HG03175 (cell line): ENCODE measurements around the gene ONECUT2.

Source experiments
- ATAC-seq: cut with Tn5 transposase; IDR thresholded peaks from one replicate; pipeline ENCODE4 v1.9.1; 2021; ENCODE audit warnings: mild to moderate bottlenecking, moderate library complexity; ENCODE audit not compliant: unreplicated experiment

ONECUT2 gene

DNA sequence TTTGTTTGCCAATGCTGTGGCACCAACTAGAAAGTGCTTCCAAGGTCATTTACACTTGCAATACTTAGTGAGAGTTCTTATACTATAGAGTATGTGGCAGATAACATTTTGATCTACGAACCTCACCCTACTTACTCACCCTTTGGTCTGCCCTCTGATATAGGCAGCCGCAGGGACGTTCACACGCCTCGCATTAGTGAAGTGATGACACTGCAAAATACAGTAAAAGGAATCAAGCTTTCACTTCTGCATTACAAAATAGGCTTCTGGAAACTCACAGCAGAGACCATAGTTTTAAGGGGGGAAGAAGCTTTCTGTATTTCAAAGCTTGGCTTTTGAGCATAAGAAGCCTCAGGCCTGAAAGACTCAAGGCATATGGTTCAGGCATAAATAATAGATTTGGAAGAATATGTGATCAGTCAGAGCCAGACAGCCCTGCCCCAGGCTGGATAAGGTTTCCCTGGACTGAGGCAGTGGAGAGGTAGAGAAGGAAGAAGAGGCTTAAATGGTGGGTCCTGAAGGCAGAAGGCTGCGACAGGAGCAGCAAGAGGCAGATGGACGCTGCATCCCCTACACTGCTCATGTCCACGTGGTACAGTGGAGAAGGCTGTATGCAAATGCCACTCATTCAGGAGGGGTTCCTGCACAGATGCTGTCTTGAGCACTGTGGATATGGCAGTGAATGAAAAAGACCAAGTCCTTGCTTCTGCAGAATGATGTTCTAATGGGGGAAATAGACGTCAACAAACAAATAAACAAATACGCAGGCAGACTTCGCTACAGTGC, 88.2 kb downstream of the ONECUT2 start:
- peak; percentile 77 for ATAC-seq

DNA sequence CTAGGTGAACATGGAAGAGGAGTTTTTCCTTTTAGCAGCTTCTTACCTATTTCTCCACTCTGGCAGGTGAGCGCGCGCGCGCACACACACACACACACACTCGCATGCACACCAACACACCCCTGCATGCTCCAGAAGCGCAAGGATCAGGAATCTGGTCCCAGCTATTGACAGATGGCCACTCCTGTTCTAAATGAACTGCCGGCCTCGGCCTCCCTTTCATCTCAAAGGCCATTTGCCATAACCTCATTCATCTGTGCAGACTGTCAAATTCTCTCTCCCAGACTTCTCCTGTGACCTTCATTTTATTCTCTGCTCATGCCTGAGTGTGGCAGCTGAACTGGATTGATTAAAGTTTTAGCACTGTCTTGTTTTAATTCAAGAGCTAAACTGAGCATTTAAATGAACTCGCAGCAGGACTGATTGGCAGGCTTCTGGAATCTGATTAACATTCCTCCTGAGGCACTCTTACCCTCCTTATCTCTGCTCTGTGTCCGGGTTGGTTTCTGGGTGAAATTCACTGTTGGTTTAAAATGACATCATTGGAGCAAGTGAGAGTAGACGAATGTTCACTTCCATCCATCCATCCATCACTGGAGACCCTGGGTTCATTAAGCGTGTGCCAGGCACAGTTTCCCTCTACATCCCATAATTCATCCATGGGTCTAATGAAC, 92.5 kb downstream of the ONECUT2 start:
- no peak for ATAC-seq

DNA sequence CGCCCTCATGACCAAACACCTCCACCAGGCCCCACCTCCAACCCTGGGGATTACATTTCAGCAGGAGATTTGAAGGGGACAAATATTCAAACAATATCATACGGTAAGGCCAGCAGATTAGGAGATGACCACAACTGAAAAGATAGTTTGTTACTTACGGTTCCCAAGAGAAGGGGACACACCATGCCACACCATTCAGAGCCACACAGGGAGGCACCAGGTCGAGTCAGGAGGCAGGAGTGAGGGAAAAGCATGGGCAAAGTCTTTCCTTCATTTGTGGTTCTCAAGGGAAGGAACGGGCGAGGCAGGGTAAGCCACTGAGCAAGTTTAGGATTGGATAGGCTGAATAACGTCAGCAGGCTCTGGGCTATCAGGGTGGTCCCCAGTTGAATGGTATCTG, 94.0 kb downstream of the ONECUT2 start:
- ATAC-seq: no peak

DNA sequence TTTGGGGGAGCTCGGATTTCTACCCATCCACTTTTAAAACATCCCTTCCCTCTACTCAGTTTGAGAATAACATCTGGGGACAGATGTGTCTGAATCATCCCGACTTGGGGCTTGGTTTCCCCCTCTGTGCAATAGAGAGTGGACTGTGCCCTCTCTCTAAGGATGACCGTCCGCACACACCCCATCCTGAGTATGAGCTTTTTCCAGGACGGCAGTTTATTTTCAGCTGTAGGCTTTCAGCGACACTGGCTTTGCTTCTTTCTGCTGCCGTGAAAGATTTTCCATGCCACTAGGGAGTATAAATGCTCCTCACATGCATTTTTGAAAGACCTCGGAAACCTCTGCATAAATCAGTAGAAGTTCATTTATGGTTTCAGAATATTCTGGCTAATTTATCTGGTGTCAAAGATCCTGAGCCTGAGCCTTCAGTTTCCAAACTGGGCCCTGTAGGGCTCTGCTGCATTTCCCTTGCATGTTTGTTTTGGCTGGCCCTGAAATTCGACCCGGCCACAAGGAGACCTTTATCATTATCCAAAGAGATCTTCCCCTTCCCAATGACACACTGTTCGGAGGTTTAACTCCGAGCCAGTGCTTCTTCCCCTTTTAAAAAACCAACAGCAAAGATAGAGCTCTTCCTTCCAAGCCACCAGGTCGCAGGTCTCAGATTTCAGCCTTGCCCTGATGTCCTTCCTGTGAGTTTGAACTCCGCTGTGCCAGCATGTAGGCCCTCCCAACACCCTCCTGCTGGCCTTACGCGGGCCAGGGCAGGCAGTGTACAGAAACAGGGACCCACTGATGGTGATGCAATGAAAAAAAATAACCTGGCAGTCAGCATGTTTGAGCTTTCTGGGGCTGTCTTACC, 98.1 kb downstream of the ONECUT2 start:
- ATAC-seq: no peak

DNA sequence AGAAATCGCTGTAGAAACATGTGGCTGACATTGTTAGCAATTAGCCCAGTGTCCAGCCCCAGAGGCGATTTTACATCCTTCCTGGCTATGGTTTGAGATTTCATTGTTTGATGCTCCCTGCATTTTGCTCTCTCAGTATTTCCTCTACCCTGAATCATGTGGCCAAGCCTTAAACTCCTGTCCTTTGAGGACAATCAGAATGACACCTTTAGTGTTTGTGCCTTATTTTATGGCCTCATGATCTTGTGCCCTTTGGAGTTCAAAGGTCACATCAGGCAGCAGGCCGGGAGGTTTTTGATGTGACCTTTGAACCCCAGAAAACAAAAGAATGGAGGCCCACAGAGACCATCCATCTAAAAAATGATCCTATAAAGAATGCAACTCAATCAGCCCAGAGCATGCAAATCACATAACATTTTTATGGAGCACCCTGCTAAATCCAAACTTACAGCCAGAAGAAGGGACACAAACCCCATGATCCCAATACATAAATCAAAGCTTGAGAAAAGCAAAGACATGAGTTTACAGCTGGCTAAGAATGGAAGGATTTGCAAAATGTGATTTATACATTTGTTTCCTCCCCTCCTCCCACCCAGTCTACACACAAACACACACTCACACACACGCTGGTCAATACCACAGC, 98.8 kb downstream of the ONECUT2 start:
- ATAC-seq: no peak

DNA sequence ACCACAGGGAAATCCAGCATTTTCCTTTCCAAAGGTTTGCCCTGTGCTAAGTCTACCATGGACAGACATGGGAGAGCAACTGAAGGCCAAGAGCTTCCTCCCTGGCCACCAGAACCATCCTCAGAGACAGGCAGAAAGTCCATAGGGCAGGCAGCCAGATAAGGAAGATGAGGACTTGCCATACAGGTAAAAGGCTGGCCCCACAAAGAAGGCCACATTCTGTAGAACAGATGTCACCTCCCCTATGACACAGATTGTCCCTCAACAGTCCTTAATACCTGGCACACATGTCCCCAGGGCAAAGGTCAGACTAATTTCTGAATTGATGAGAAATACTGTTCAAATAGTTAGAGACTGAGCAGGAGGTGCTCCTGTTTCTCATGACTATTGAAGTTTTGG, 99.3 kb downstream of the ONECUT2 start:
- no peak for ATAC-seq

DNA sequence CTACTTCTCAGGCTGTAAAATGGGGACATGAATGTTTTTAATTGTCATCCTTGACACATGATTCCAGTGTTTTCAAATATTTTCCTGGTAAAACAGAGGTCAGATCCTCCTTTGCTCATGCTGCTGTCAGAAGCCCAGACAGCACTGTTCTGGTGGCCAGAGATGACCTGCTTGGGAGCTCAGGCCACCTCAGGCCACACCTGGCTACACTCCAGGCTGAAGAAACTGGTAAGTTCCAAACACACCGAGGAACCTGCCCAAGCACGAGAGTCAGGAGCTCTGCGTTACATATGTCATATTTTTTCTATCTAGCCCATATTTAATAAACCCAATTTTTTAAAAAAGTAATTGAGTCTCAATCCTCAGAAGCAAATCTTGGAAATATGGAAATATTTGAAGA, 103.4 kb downstream of the ONECUT2 start:
- ATAC-seq: no peak

DNA sequence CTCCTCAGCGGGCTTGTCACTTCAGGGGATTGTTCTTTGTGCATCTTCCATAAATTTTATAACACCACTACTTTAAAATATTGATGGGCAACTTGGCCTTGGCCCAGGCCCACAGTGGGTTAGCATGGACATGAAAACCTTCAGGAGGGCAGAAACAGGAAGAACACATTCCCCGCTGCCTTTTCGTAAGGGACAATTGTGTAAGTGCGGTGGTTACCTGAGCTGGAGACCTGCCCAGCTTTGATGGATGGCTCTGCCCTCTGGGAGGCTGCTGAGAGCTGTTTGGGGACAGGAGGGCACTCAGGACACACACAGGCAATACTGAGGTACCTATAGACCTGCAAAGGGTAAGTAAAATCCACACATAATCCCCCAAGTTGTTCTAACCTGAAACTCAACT, 104.5 kb downstream of the ONECUT2 start:
- ATAC-seq: no peak
